GM12878 (cell line): ENCODE data around the gene CAB39L. TPM values are rescaled to one million over a fixed set of nuclear protein-coding genes. Genes with fewer than 3 reads are reported as not detected.

Experiments
- ATAC-seq: fragments of 200-7000 bp; cut with Tn5 transposase; 3 replicates; pipeline ENCODE4 v1.9.1; 2020; ENCODE audit warnings: mild to moderate bottlenecking, moderate library complexity
- BruUV-seq: library from RNA; stranded (reverse); fragments of 400-500 nt; replicated peaks from 2 replicates; lab custom pipeline; 2021; lab: Mats Ljungman, UMichigan
- CTCF ChIA-PET: fragments of 300-600 bp; sonication (Branson Sonifier 250); formaldehyde crosslinking; extraction: SDS; loops from one replicate; lab custom pipeline; 2021; ENCODE audit warnings: inconsistent platforms; lab: Yijun Ruan, JAX
- POLR2A ChIA-PET: fragments of 350-600 bp; formaldehyde crosslinking; extraction: SDS; loops from one replicate; lab custom pipeline; 2021; ENCODE audit warnings: inconsistent platforms; lab: Charles Lee
- RAD21 ChIA-PET: fragments of 300-600 bp; sonication (Branson Sonifier 250); formaldehyde crosslinking; loops from one replicate; lab custom pipeline; 2023; ENCODE audit warnings: antibody characterized with exemption; ENCODE audit not compliant: unreplicated experiment; lab: Charles Lee
- SMC1A ChIA-PET: fragments of 300-600 bp; sonication (Branson Sonifier 250); formaldehyde crosslinking; loops from one replicate; lab custom pipeline; 2023; ENCODE audit not compliant: unreplicated experiment, uncharacterized antibody; lab: Charles Lee
- DNase-seq: peaks from one replicate; pipeline ENCODE4 v3.0.0-alpha.2; 2011; ENCODE audit warnings: low read depth, low spot score
- FAIRE-seq: peaks from 3 replicates; lab custom pipeline; 2011; peaks lifted over from hg19 to GRCh38; lab: Jason Lieb, UNC
- H2AFZ ChIP-seq: 2 replicates; pipeline ENCODE4 v1.6.0; 2011; ENCODE audit warnings: low read depth, low read length, control low read depth; ENCODE audit not compliant: control insufficient read depth
- H3K27ac ChIP-seq: 2 replicates; pipeline ENCODE4 v1.5.1; 2011; ENCODE audit warnings: control low read depth; ENCODE audit not compliant: control insufficient read depth, insufficient read depth
- H3K27me3 ChIP-seq, 2 experiments: replicated peaks in 1 of 2; 2 replicates each; pipeline versions ENCODE4 v1.6.0 to v1.6.1; 2011; ENCODE audit warnings: low read length in 1 of 2; ENCODE audit not compliant: control insufficient read depth in 2 of 2, insufficient read depth in 2 of 2
- H3K36me3 ChIP-seq, 2 experiments: 2 replicates each; pipeline ENCODE4 v1.5.1; 2011; ENCODE audit warnings: low read length in 1 of 2; ENCODE audit not compliant: control insufficient read depth in 2 of 2, insufficient read depth in 2 of 2
- H3K4me1 ChIP-seq: 2 replicates; pipeline ENCODE4 v1.6.1; 2011; ENCODE audit warnings: mild to moderate bottlenecking, low read length, moderate library complexity, mixed read lengths; ENCODE audit not compliant: control insufficient read depth, insufficient read depth
- H3K4me2 ChIP-seq: 2 replicates; pipeline ENCODE4 v1.6.0; 2011; ENCODE audit warnings: control low read depth; ENCODE audit not compliant: control insufficient read depth, insufficient read depth
- H3K4me3 ChIP-seq: fragments of 200-600 bp; sonication (generic); 2 replicates; pipeline ENCODE4 v1.5.1; 2016
- H3K79me2 ChIP-seq: 2 replicates; pipeline ENCODE4 v1.6.0; 2011; ENCODE audit warnings: low read length; ENCODE audit not compliant: control insufficient read depth, insufficient read depth
- H3K9ac ChIP-seq: 2 replicates; pipeline ENCODE4 v1.8.0; 2011; ENCODE audit warnings: low read length, control low read depth, mixed read lengths; ENCODE audit not compliant: control insufficient read depth, insufficient read depth
- H3K9me3 ChIP-seq: replicated peaks from 3 replicates; pipeline ENCODE4 v1.5.1; 2011; ENCODE audit warnings: mild to moderate bottlenecking, low read length; ENCODE audit not compliant: control insufficient read depth, insufficient read depth
- H4K20me1 ChIP-seq: 2 replicates; pipeline ENCODE4 v1.6.0; 2011; ENCODE audit not compliant: control insufficient read depth, insufficient read depth
- ATF7 ChIP-seq: fragments of 450-650 bp; IDR thresholded peaks from 2 replicates; pipeline ENCODE4 v1.6.1; 2016; ENCODE audit warnings: low read depth, mild to moderate bottlenecking
- BMI1 ChIP-seq: fragments of 450-650 bp; IDR thresholded peaks from 2 replicates; pipeline ENCODE4 v1.6.1; 2016; ENCODE audit warnings: mild to moderate bottlenecking, moderate library complexity, borderline replicate concordance
- EP300 ChIP-seq, 2 experiments: fragments of 150-350 bp in 1 of 2; IDR thresholded peaks; 2 replicates each; pipeline ENCODE4 v1.6.1; 2011 to 2012; ENCODE audit warnings: low read depth in 2 of 2, low read length in 2 of 2, borderline replicate concordance in 1 of 2, improper control_type of control experiment in 1 of 2, inconsistent platforms in 1 of 2; ENCODE audit not compliant: control insufficient read depth in 1 of 2
- LARP7 ChIP-seq: fragments of 450-650 bp; IDR thresholded peaks from 2 replicates; pipeline ENCODE4 v1.6.1; 2017; ENCODE audit warnings: mild to moderate bottlenecking
- MAX ChIP-seq: IDR thresholded peaks from 2 replicates; pipeline ENCODE4 v1.6.1; 2012; ENCODE audit warnings: low read depth, low read length, improper control_type of control experiment
- MEF2B ChIP-seq: fragments of 450-650 bp; IDR thresholded peaks from 2 replicates; pipeline ENCODE4 v1.6.1; 2018; ENCODE audit warnings: mild to moderate bottlenecking, moderate library complexity; ENCODE audit not compliant: partially characterized antibody, poor library complexity, severe bottlenecking
- MYC ChIP-seq: IDR thresholded peaks from 2 replicates; pipeline ENCODE4 v1.6.1; 2011; ENCODE audit warnings: mild to moderate bottlenecking, low read length, moderate library complexity, inconsistent platforms; ENCODE audit not compliant: insufficient read depth, insufficient replicate concordance, insufficient read length, severe bottlenecking
- PAX8 ChIP-seq: fragments of 450-650 bp; IDR thresholded peaks from 2 replicates; pipeline ENCODE4 v1.6.1; 2017; ENCODE audit warnings: mild to moderate bottlenecking, moderate library complexity
- SIN3A ChIP-seq: IDR thresholded peaks from 2 replicates; pipeline ENCODE4 v1.6.1; 2012; ENCODE audit warnings: low read depth, low read length, improper control_type of control experiment
- in situ Hi-C: fragments of 300-500 bp; cut with MboI; formaldehyde crosslinking; loops from 9 replicates; pipeline ENCODE4 v1.14.3; 2018; ENCODE audit warnings: mixed read lengths
- intact Hi-C: fragments of 100-400 bp; cut with micrococcal nuclease; formaldehyde crosslinking; loops from one replicate; pipeline ENCODE4 v1.14.2; 2022; ENCODE audit not compliant: unreplicated experiment
- polyA plus RNA-seq, 11 experiments: library from polyadenylated mRNA; depleted of rRNA in 4 of 11; unstranded in 6 of 11; stranded (reverse) in 5 of 11; fragments of >200 nt; fragmentation: Nextera tagmentation in 4 of 11; fragmentation: Illumina TruSeq in 1 of 11; extraction: Ambion mirVana in 4 of 11; extraction: Trizol in 1 of 11; gene quantifications; 1 replicate in 1 of 11; 2 replicates in 10 of 11; pipeline versions ENCODE4 v1.2.1 to v1.2.3, GENCODE V29; 2011 to 2016; ENCODE audit warnings: inconsistent platforms in 2 of 11, missing spikeins in 2 of 11, low read depth in 1 of 11
- total RNA-seq, 4 experiments: library from RNA; depleted of rRNA in 3 of 4; stranded (reverse); fragments of >200 nt in 3 of 4; fragmentation: Illumina TruSeq in 1 of 4; extraction: Trizol in 1 of 4; gene quantifications; 2 replicates each; pipeline versions ENCODE4 v1.2.1 to v1.2.3, GENCODE V29; 2013 to 2021
- TF ChIP-seq, protein P1 (sequence below): fragments of 450-650 bp; IDR thresholded peaks from 2 replicates; pipeline ENCODE4 v1.6.1; 2018; ENCODE audit warnings: mild to moderate bottlenecking, low read depth, moderate library complexity; ENCODE audit not compliant: partially characterized antibody
- TF ChIP-seq, protein P2 (sequence below): fragments of 450-650 bp; IDR thresholded peaks from 2 replicates; pipeline ENCODE4 v1.6.1; 2017; ENCODE audit warnings: mild to moderate bottlenecking, low read depth, inconsistent platforms; ENCODE audit not compliant: poor library complexity, severe bottlenecking

CAB39L gene
- total and polyA plus RNA-seq, 10 of the 15 experiments (the other 5 are each of a cell fraction or from before 2014, with no cell fraction given): 0.88 to 3.0 (median 1.7) TPM

- TF ChIP-seq LARP7 (no peak), MYC (no peak), BMI1 (no peak), PAX8 (no peak), EP300 (IDR thresholded peaks at IDR 0.05; ENCODE audit: borderline replicate concordance in 1 of 2, control insufficient read depth in 1 of 2, low read depth in 2 of 2, low read length in 2 of 2) (no peak; a peak in 1 of 4 replicates), MEF2B (no peak), SIN3A (no peak), ATF7 (no peak), MAX (no peak)
- TF ChIP-seq, protein P1, sequence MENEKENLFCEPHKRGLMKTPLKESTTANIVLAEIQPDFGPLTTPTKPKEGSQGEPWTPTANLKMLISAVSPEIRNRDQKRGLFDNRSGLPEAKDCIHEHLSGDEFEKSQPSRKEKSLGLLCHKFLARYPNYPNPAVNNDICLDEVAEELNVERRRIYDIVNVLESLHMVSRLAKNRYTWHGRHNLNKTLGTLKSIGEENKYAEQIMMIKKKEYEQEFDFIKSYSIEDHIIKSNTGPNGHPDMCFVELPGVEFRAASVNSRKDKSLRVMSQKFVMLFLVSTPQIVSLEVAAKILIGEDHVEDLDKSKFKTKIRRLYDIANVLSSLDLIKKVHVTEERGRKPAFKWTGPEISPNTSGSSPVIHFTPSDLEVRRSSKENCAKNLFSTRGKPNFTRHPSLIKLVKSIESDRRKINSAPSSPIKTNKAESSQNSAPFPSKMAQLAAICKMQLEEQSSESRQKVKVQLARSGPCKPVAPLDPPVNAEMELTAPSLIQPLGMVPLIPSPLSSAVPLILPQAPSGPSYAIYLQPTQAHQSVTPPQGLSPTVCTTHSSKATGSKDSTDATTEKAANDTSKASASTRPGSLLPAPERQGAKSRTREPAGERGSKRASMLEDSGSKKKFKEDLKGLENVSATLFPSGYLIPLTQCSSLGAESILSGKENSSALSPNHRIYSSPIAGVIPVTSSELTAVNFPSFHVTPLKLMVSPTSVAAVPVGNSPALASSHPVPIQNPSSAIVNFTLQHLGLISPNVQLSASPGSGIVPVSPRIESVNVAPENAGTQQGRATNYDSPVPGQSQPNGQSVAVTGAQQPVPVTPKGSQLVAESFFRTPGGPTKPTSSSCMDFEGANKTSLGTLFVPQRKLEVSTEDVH: no peak
- TF ChIP-seq, protein P2, sequence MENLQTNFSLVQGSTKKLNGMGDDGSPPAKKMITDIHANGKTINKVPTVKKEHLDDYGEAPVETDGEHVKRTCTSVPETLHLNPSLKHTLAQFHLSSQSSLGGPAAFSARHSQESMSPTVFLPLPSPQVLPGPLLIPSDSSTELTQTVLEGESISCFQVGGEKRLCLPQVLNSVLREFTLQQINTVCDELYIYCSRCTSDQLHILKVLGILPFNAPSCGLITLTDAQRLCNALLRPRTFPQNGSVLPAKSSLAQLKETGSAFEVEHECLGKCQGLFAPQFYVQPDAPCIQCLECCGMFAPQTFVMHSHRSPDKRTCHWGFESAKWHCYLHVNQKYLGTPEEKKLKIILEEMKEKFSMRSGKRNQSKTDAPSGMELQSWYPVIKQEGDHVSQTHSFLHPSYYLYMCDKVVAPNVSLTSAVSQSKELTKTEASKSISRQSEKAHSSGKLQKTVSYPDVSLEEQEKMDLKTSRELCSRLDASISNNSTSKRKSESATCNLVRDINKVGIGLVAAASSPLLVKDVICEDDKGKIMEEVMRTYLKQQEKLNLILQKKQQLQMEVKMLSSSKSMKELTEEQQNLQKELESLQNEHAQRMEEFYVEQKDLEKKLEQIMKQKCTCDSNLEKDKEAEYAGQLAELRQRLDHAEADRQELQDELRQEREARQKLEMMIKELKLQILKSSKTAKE: no peak
- Histone ChIP-seq H3K4me2 (no peak overlapping the region), H3K9me3 (no peaks in the 10 kb centered on the region), H2AFZ (no peak overlapping the region), H3K79me2 (peaks cover 3% of the 10 kb centered on the region), H3K27ac (peak overlapping the region; percentile 5; the same call in 1 of the 2 replicates), H3K9ac (no peak overlapping the region), H4K20me1 (no peaks in the 10 kb centered on the region), H3K27me3 (no peaks in the 10 kb centered on the region), H3K4me3 (no peak overlapping the region), H3K36me3 (no peaks in the 10 kb centered on the region), H3K4me1 (peaks cover 14% of the 10 kb centered on the region; the same call in 1 of the 2 replicates)
- CTCF ChIA-PET: interaction anchor here (1.6 kb wide), 1 partner anchor 11 kb away, joined by 5 read pairs; the partner anchor contains the start of genes CAB39L and SETDB2
- intact Hi-C loops (no loop called here), in situ Hi-C loops (loop anchor here (10.0 kb wide), 1 partner anchor 470 kb away; no protein-coding TSS in a partner anchor)
- ATAC-seq (peak; percentile 37), DNase-seq (no peak), FAIRE-seq (no peak)
- no TSS peak for BruUV-seq
- RAD21 ChIA-PET: interaction anchor here (1.0 to 1.6 kb wide), 4 partner anchors 9 to 174 kb away, joined by 3 to 6 read pairs (median 4); partner anchors contain the start of genes ARL11, CAB39L and SETDB2
- SMC1A ChIA-PET: interaction anchor here (0.7 to 1.4 kb wide), 5 partner anchors 9 to 556 kb away, joined by 3 to 9 read pairs (median 4); partner anchors contain the start of gene SETDB2
- POLR2A ChIA-PET: interaction anchor here (0.5 to 3.5 kb wide), 4 partner anchors 11 to 434 kb away, joined by 3 to 25 read pairs (median 4); partner anchors contain the start of genes CAB39L and SETDB2
These were observed 11.1 kb upstream of the CAB39L start for GRCh38 chr13:49455007-49455398.
